MG63 (cell line): ENCODE measurements around the gene TTC23. TPM values are rescaled to one million over a fixed set of nuclear protein-coding genes. Genes with fewer than 3 reads are reported as not detected.
"Not testable (repeated sequence)": the region's sequence is repeated elsewhere in the genome, so short reads cannot be mapped to it uniquely, and the experiment has no call there.

ENCODE experiments used
- DNase-seq: peaks from one replicate; pipeline ENCODE4 v3.0.0-alpha.2; 2020
- H3K27me3 ChIP-seq: fragments of 250-450 bp; sonication (Bioruptor Pico); 2 replicates; pipeline ENCODE4 v1.5.1; 2020; ENCODE audit warnings: mild to moderate bottlenecking, moderate library complexity
- H3K36me3 ChIP-seq: fragments of 250-450 bp; sonication (Bioruptor Pico); 2 replicates; pipeline ENCODE4 v1.5.1; 2020; ENCODE audit warnings: mild to moderate bottlenecking, moderate library complexity
- H3K4me3 ChIP-seq: fragments of 250-450 bp; sonication (Bioruptor Pico); 2 replicates; pipeline ENCODE4 v1.5.1; 2020; ENCODE audit warnings: mild to moderate bottlenecking, moderate library complexity
- H3K9me3 ChIP-seq: fragments of 250-450 bp; sonication (Bioruptor Pico); 2 replicates; pipeline ENCODE4 v1.5.1; 2020; ENCODE audit warnings: mild to moderate bottlenecking, moderate library complexity
- total RNA-seq: library from RNA; depleted of rRNA; stranded (reverse); fragments of >200 nt; shearing (Covaris generic); gene quantifications from 2 replicates; pipeline ENCODE4 v1.2.3, GENCODE V29; 2014; ENCODE audit warnings: low replicate concordance

The TTC23 gene
- total RNA-seq, 1 experiment from 2014 or later: 12.2 TPM

GRCh38 chr15:99224372-99225214 is 24.8 kb downstream of the TTC23 start:
- H3K27me3 ChIP-seq: no peaks in the 10 kb centered on the region
- H3K9me3 ChIP-seq: no peaks in the 10 kb centered on the region
- H3K4me3 ChIP-seq: no peak overlapping the region
- DNase-seq: no peak
- H3K36me3 ChIP-seq: peaks cover 21% of the 10 kb centered on the region

GRCh38 chr15:99213187-99213811 is 36.1 kb downstream of the TTC23 start:
- DNase-seq: peak; percentile 67
- no peaks in the 10 kb centered on the region for H3K27me3 ChIP-seq
- H3K9me3 ChIP-seq: no peaks in the 10 kb centered on the region
- peaks cover 2% of the 10 kb centered on the region; the same call in 1 of the 2 replicates for H3K36me3 ChIP-seq
- H3K4me3 ChIP-seq: no peak overlapping the region

GRCh38 chr15:99212406-99212805 is 37.0 kb downstream of the TTC23 start:
- peak; percentile 3 for DNase-seq
- H3K4me3 ChIP-seq: no peak overlapping the region
- H3K9me3 ChIP-seq: no peaks in the 10 kb centered on the region
- no peaks in the 10 kb centered on the region for H3K27me3 ChIP-seq
- peaks cover 2% of the 10 kb centered on the region; the same call in 1 of the 2 replicates for H3K36me3 ChIP-seq

- H3K4me3 ChIP-seq: no peak overlapping the region
- no peaks in the 10 kb centered on the region for H3K27me3 ChIP-seq
- H3K9me3 ChIP-seq: no peaks in the 10 kb centered on the region
- DNase-seq: peak; percentile 5
- H3K36me3 ChIP-seq: 0 out of 2 replicates have a peak, but pooled peaks cover 2% of the 10 kb centered on the region
Measured at GRCh38 chr15:99211926-99212325, 37.5 kb downstream of the TTC23 start.

GRCh38 chr15:99210334-99210733 is 39.0 kb downstream of the TTC23 start:
- Histone ChIP-seq H3K27me3 (no peaks in the 10 kb centered on the region), H3K36me3 (peaks cover 8% of the 10 kb centered on the region), H3K4me3 (no peak overlapping the region), H3K9me3 (no peaks in the 10 kb centered on the region)
- no peak for DNase-seq

GRCh38 chr15:99209326-99209725 is 40.1 kb downstream of the TTC23 start:
- no peaks in the 10 kb centered on the region for H3K27me3 ChIP-seq
- H3K36me3 ChIP-seq: peaks cover 8% of the 10 kb centered on the region
- H3K9me3 ChIP-seq: no peaks in the 10 kb centered on the region
- H3K4me3 ChIP-seq: no peak overlapping the region
- DNase-seq: no peak

GRCh38 chr15:99207672-99208071 is 41.7 kb downstream of the TTC23 start:
- H3K4me3 ChIP-seq: no peak overlapping the region
- DNase-seq: no peak
- H3K27me3 ChIP-seq: no peaks in the 10 kb centered on the region
- H3K9me3 ChIP-seq: no peaks in the 10 kb centered on the region
- H3K36me3 ChIP-seq: peaks cover 8% of the 10 kb centered on the region

GRCh38 chr15:99202176-99202552 is 47.2 kb downstream of the TTC23 start:
- Histone ChIP-seq H3K27me3 (no peaks in the 10 kb centered on the region), H3K9me3 (no peaks in the 10 kb centered on the region), H3K36me3 (peaks cover 14% of the 10 kb centered on the region), H3K4me3 (no peak overlapping the region)
- DNase-seq: no peak

GRCh38 chr15:99201408-99202175 is 47.8 kb downstream of the TTC23 start:
- Histone ChIP-seq H3K27me3 (no peaks in the 10 kb centered on the region), H3K4me3 (no peak overlapping the region), H3K36me3 (peaks cover 14% of the 10 kb centered on the region), H3K9me3 (no peaks in the 10 kb centered on the region)
- no peak for DNase-seq

GRCh38 chr15:99197856-99198255 is 51.5 kb downstream of the TTC23 start:
- peaks cover 18% of the 10 kb centered on the region for H3K36me3 ChIP-seq
- H3K9me3 ChIP-seq: no peaks in the 10 kb centered on the region
- DNase-seq: no peak
- no peaks in the 10 kb centered on the region for H3K27me3 ChIP-seq
- H3K4me3 ChIP-seq: no peak overlapping the region

- peaks cover 28% of the 10 kb centered on the region for H3K36me3 ChIP-seq
- H3K9me3 ChIP-seq, H3K27me3 ChIP-seq, DNase-seq, H3K4me3 ChIP-seq: not testable (repeated sequence)
Measured at GRCh38 chr15:99192181-99192580, 57.2 kb downstream of the TTC23 start.

- no peak for DNase-seq
- Histone ChIP-seq H3K4me3 (no peak overlapping the region), H3K9me3 (no peaks in the 10 kb centered on the region; the same call in 1 of the 2 replicates), H3K36me3 (peaks cover 18% of the 10 kb centered on the region), H3K27me3 (no peaks in the 10 kb centered on the region)
Measured at GRCh38 chr15:99187936-99188335, 61.4 kb downstream of the TTC23 start.

- no peak for DNase-seq
- H3K4me3 ChIP-seq: no peak overlapping the region
- H3K36me3 ChIP-seq: no peaks in the 10 kb centered on the region
- H3K9me3 ChIP-seq: no peaks in the 10 kb centered on the region
- H3K27me3 ChIP-seq: no peaks in the 10 kb centered on the region
Measured at GRCh38 chr15:99185414-99186130, 63.8 kb downstream of the TTC23 start.

GRCh38 chr15:99182791-99183190 is 66.6 kb downstream of the TTC23 start:
- DNase-seq: no peak
- H3K36me3 ChIP-seq: 0 out of 2 replicates have a peak, but pooled peaks cover 2% of the 10 kb centered on the region
- H3K27me3 ChIP-seq: no peaks in the 10 kb centered on the region
- no peak overlapping the region for H3K4me3 ChIP-seq
- no peaks in the 10 kb centered on the region for H3K9me3 ChIP-seq

- Histone ChIP-seq H3K9me3 (no peaks in the 10 kb centered on the region), H3K27me3 (no peaks in the 10 kb centered on the region), H3K4me3 (no peak overlapping the region), H3K36me3 (0 out of 2 replicates have a peak, but pooled peaks cover 2% of the 10 kb centered on the region)
- DNase-seq: peak; percentile 75
Measured at GRCh38 chr15:99181545-99181971, 67.8 kb downstream of the TTC23 start.

- Histone ChIP-seq H3K36me3 (0 out of 2 replicates have a peak, but pooled peaks cover 2% of the 10 kb centered on the region), H3K9me3 (no peaks in the 10 kb centered on the region), H3K27me3 (no peaks in the 10 kb centered on the region), H3K4me3 (no peak overlapping the region)
- DNase-seq: no peak
Measured at GRCh38 chr15:99180964-99181306, 68.4 kb downstream of the TTC23 start.
